GM21360 (cell line): ENCODE measurements around the gene AKAP6.

Experiments used
- ATAC-seq: cut with Tn5 transposase; IDR thresholded peaks from one replicate; pipeline ENCODE4 v1.9.1; 2021; ENCODE audit warnings: mild to moderate bottlenecking, moderate library complexity; ENCODE audit not compliant: unreplicated experiment

Gene AKAP6

GRCh38 chr14:32329146-32329545 lies at the start of gene AKAP6:
Gene AKAP6, plus strand, starts transcription at chr14:32329298. Its CDS starts 104,196 bp downstream, at chr14:32433494.
- ATAC-seq = no peak

GRCh38 chr14:32286602-32287001 lies 42.5 kb upstream of the AKAP6 start:
- ATAC-seq = no peak

- no peak for ATAC-seq
Measured at GRCh38 chr14:32296366-32296765, 32.7 kb upstream of the AKAP6 start.

- no peak for ATAC-seq
Measured at GRCh38 chr14:32298346-32298745, 30.8 kb upstream of the AKAP6 start.

- ATAC-seq = no peak
Measured at GRCh38 chr14:32300136-32300535, 29.0 kb upstream of the AKAP6 start.

GRCh38 chr14:32303865-32304264 lies 25.2 kb upstream of the AKAP6 start:
- no peak for ATAC-seq

GRCh38 chr14:32304296-32304695 lies 24.8 kb upstream of the AKAP6 start:
- ATAC-seq = no peak

- no peak for ATAC-seq
Measured at GRCh38 chr14:32306549-32306948, 22.5 kb upstream of the AKAP6 start.

- no peak for ATAC-seq
Measured at GRCh38 chr14:32307881-32308582, 21.1 kb upstream of the AKAP6 start.

GRCh38 chr14:32310876-32311275 lies 18.2 kb upstream of the AKAP6 start:
- ATAC-seq = no peak

- no peak for ATAC-seq
Measured at GRCh38 chr14:32311294-32312009, 17.6 kb upstream of the AKAP6 start.

GRCh38 chr14:32312010-32312331 lies 17.1 kb upstream of the AKAP6 start:
- ATAC-seq = no peak

- ATAC-seq = no peak
Measured at GRCh38 chr14:32313844-32314376, 15.2 kb upstream of the AKAP6 start.

- ATAC-seq = no peak
Measured at GRCh38 chr14:32318087-32318795, 10.9 kb upstream of the AKAP6 start.

GRCh38 chr14:32319368-32320049 lies 9.6 kb upstream of the AKAP6 start:
- no peak for ATAC-seq

GRCh38 chr14:32324601-32325000 lies 4.5 kb upstream of the AKAP6 start:
- no peak for ATAC-seq

- ATAC-seq = no peak
Measured at GRCh38 chr14:32327255-32327961, 1.7 kb upstream of the AKAP6 start.

- ATAC-seq = no peak
Measured at GRCh38 chr14:32329690-32330285, 690 bp downstream of the AKAP6 start.

- ATAC-seq = no peak
Measured at GRCh38 chr14:32330351-32331111, 1.4 kb downstream of the AKAP6 start.
